Keratinocyte (primary cell): ENCODE results near the gene PDE6D.

Experiments used
- EZH2 ChIP-seq: IDR thresholded peaks from one replicate; pipeline ENCODE4 v1.6.1; 2012; ENCODE audit warnings: inconsistent platforms, mild to moderate bottlenecking, low read length, moderate library complexity
- TF ChIP-seq, protein P1 (sequence below), 3 experiments: IDR thresholded peaks in 1 of 3; conservative IDR thresholded peaks in 1 of 3; optimal IDR thresholded peaks in 1 of 3; 2 replicates in 2 of 3; 3 replicates in 1 of 3; pipeline versions ENCODE3 to v1.5.1; 2011; ENCODE audit warnings: low read length in 3 of 3, mild to moderate bottlenecking in 3 of 3, moderate library complexity in 2 of 3, control low read depth in 1 of 3, inconsistent platforms in 1 of 3; ENCODE audit not compliant: insufficient read depth in 2 of 3; ENCODE audit errors: extremely low read depth in 1 of 3

DNA sequence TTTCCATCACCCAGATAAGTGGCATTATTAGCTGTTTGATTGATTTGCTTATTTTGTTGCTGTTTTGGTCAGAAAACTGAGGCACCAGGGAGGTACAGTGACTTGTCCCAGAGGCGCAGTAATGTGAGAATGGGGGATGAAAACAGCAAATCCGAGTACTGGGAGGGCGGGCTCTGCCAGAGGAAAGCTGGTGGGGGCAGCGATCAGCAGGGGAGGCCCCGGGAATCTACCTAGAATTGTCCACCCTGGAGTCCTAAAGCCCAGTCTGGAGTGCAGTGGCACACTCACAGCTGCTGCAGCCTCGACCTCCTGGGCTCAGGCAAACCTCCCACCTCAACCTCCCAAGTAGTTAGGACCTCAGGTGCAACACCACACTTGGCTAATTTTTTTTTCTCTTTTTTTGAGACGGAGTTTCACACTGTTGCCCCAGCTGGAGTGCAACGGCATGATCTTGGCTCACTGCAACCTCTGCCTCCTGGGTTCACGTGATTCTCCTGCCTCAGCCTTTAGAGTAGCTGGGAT is 89.8 kb downstream of the PDE6D start:
- TF ChIP-seq, protein P1, sequence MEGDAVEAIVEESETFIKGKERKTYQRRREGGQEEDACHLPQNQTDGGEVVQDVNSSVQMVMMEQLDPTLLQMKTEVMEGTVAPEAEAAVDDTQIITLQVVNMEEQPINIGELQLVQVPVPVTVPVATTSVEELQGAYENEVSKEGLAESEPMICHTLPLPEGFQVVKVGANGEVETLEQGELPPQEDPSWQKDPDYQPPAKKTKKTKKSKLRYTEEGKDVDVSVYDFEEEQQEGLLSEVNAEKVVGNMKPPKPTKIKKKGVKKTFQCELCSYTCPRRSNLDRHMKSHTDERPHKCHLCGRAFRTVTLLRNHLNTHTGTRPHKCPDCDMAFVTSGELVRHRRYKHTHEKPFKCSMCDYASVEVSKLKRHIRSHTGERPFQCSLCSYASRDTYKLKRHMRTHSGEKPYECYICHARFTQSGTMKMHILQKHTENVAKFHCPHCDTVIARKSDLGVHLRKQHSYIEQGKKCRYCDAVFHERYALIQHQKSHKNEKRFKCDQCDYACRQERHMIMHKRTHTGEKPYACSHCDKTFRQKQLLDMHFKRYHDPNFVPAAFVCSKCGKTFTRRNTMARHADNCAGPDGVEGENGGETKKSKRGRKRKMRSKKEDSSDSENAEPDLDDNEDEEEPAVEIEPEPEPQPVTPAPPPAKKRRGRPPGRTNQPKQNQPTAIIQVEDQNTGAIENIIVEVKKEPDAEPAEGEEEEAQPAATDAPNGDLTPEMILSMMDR (optimal IDR thresholded peaks at IDR 0.05 in 1 of 3, IDR thresholded peaks at IDR 0.05 in 1 of 3, conservative IDR thresholded peaks at IDR 0.05 in 1 of 3; ENCODE audit: extremely low read depth in 1 of 3, insufficient read depth in 2 of 3, low read length in 3 of 3), result no peak
- TF ChIP-seq EZH2, result no peak
